IPS-11a (cell line): Measurements from ENCODE around the gene ZNF615.
"Not testable (repeated sequence)": the region's sequence is repeated elsewhere in the genome, so short reads cannot be mapped to it uniquely, and the experiment has no call there.

Source experiments
- H3K4me3 ChIP-seq: one replicate; pipeline ENCODE4 v1.5.1; 2013; ENCODE audit warnings: low read depth, low read length, control low read depth

ZNF615 gene

GRCh38 chr19:51980926-51981325, 27.1 kb downstream of the ZNF615 start:
- H3K4me3 ChIP-seq: not testable (repeated sequence)

GRCh38 chr19:51980116-51980736, 27.8 kb downstream of the ZNF615 start:
- H3K4me3 ChIP-seq: no peak overlapping the region

- H3K4me3 ChIP-seq: no peak overlapping the region
These were observed 29.1 kb downstream of the ZNF615 start for GRCh38 chr19:51978882-51979281.

- H3K4me3 ChIP-seq: no peak overlapping the region
These were observed 30.7 kb downstream of the ZNF615 start for GRCh38 chr19:51977346-51977745.

GRCh38 chr19:51976852-51977251, 31.2 kb downstream of the ZNF615 start:
- H3K4me3 ChIP-seq: no peak overlapping the region

- H3K4me3 ChIP-seq: not testable (repeated sequence)
These were observed 32.2 kb downstream of the ZNF615 start for GRCh38 chr19:51975787-51976186.

GRCh38 chr19:51971624-51972023, 36.4 kb downstream of the ZNF615 start:
- no peak overlapping the region for H3K4me3 ChIP-seq

- H3K4me3 ChIP-seq: no peak overlapping the region
These were observed 37.3 kb downstream of the ZNF615 start for GRCh38 chr19:51970718-51971117.

- H3K4me3 ChIP-seq: no peak overlapping the region
These were observed 42.4 kb downstream of the ZNF615 start for GRCh38 chr19:51965583-51965982.

- not testable (repeated sequence) for H3K4me3 ChIP-seq
These were observed 47.3 kb downstream of the ZNF615 start for GRCh38 chr19:51960621-51961233.

- no peak overlapping the region for H3K4me3 ChIP-seq
These were observed 48.2 kb downstream of the ZNF615 start for GRCh38 chr19:51959791-51960190.

- H3K4me3 ChIP-seq: not testable (repeated sequence)
These were observed 50.2 kb downstream of the ZNF615 start for GRCh38 chr19:51957846-51958245.

- no peak overlapping the region for H3K4me3 ChIP-seq
These were observed 59.0 kb downstream of the ZNF615 start for GRCh38 chr19:51948975-51949374.

- no peak overlapping the region for H3K4me3 ChIP-seq
These were observed 61.4 kb downstream of the ZNF615 start for GRCh38 chr19:51946602-51947001.

GRCh38 chr19:51944798-51945552, 63.0 kb downstream of the ZNF615 start:
- no peak overlapping the region for H3K4me3 ChIP-seq
